Endothelial cell of umbilical vein (primary cell): Measurements from ENCODE around the gene ENKD1. TPM values are rescaled to one million over a fixed set of nuclear protein-coding genes. Genes with fewer than 3 reads are reported as not detected.

Experiments used
- BruUV-seq: library from RNA; stranded (reverse); fragments of 400-500 nt; replicated peaks from 2 replicates; lab custom pipeline; 2021; lab: Mats Ljungman, UMichigan
- CTCF ChIA-PET: fragments of 300-600, 350-600 bp; sonication (Branson Sonifier 250); formaldehyde crosslinking; loops from one replicate; lab custom pipeline; 2021; ENCODE audit warnings: antibody characterized with exemption, inconsistent platforms; lab: Charles Lee
- POLR2A ChIA-PET: fragments of 300-600, 350-600 bp; sonication (Branson Sonifier 250); formaldehyde crosslinking; loops from one replicate; lab custom pipeline; 2021; ENCODE audit warnings: antibody characterized with exemption, inconsistent platforms; lab: Charles Lee
- DNase-seq: peaks from one replicate; pipeline ENCODE4 v3.0.0-alpha.2; 2011; ENCODE audit warnings: low read depth, low spot score
- FAIRE-seq: peaks from 2 replicates; lab custom pipeline; 2011; peaks lifted over from hg19 to GRCh38; lab: Jason Lieb, UNC
- H2AFZ ChIP-seq: 2 replicates; pipeline ENCODE4 v1.6.0; 2012; ENCODE audit warnings: low read depth, low read length, control low read depth, inconsistent platforms
- H3K27ac ChIP-seq: 2 replicates; pipeline ENCODE4 v1.5.1; 2011; ENCODE audit warnings: low read depth, mild to moderate bottlenecking, control low read depth, low read length, moderate library complexity; ENCODE audit not compliant: insufficient read depth
- H3K27me3 ChIP-seq, 2 experiments: 2 replicates each; pipeline versions ENCODE4 v1.6.0 to v1.6.1; 2011; ENCODE audit warnings: low read length in 2 of 2, mixed read lengths in 1 of 2; ENCODE audit not compliant: control insufficient read depth in 2 of 2, insufficient read depth in 2 of 2
- H3K36me3 ChIP-seq, 2 experiments: 2 replicates in 1 of 2; 3 replicates in 1 of 2; pipeline ENCODE4 v1.5.1; 2011; ENCODE audit warnings: low read length in 2 of 2, mild to moderate bottlenecking in 1 of 2, moderate library complexity in 1 of 2; ENCODE audit not compliant: control insufficient read depth in 2 of 2, insufficient read depth in 2 of 2; ENCODE audit errors: extremely low read depth in 1 of 2
- H3K4me1 ChIP-seq: 3 replicates; pipeline ENCODE4 v1.5.1; 2011; ENCODE audit warnings: mild to moderate bottlenecking, low read length; ENCODE audit not compliant: control insufficient read depth, insufficient read depth; ENCODE audit errors: extremely low read depth
- H3K4me2 ChIP-seq: 2 replicates; pipeline ENCODE4 v1.6.1; 2011; ENCODE audit warnings: low read length, control low read depth, mixed read lengths; ENCODE audit not compliant: insufficient read depth
- H3K4me3 ChIP-seq, 3 experiments: fragments of 200-600 bp in 1 of 3; sonication (generic), shearing (Covaris generic) in 1 of 3; replicated peaks in 1 of 3; 2 replicates each; pipeline ENCODE4 v1.5.1; 2011 to 2016; ENCODE audit warnings: control low read depth in 3 of 3, low read length in 3 of 3, mild to moderate bottlenecking in 2 of 3, inconsistent platforms in 1 of 3, low read depth in 1 of 3, moderate library complexity in 1 of 3; ENCODE audit not compliant: insufficient read depth in 1 of 3
- H3K79me2 ChIP-seq: 2 replicates; pipeline ENCODE4 v1.6.0; 2012; ENCODE audit warnings: low read length, inconsistent platforms; ENCODE audit not compliant: control insufficient read depth, insufficient read depth
- H3K9ac ChIP-seq: replicated peaks from 2 replicates; pipeline ENCODE3; 2011; ENCODE audit warnings: low read length, control low read depth; ENCODE audit not compliant: insufficient read depth; ENCODE audit errors: extremely low read depth
- H3K9me1 ChIP-seq: replicated peaks from 3 replicates; pipeline ENCODE4 v1.6.0; 2011; ENCODE audit warnings: mild to moderate bottlenecking, low read length; ENCODE audit not compliant: control insufficient read depth, insufficient read depth; ENCODE audit errors: extremely low read depth
- H3K9me3 ChIP-seq: replicated peaks from 2 replicates; pipeline ENCODE4 v1.5.1; 2012; ENCODE audit warnings: low read length, inconsistent platforms; ENCODE audit not compliant: control insufficient read depth, insufficient read depth
- H4K20me1 ChIP-seq: replicated peaks from 2 replicates; pipeline ENCODE3; 2011; ENCODE audit warnings: mild to moderate bottlenecking, low read length; ENCODE audit not compliant: control insufficient read depth, insufficient read depth; ENCODE audit errors: extremely low read depth
- CTCF ChIP-seq, 2 donors: IDR thresholded peaks; 1 replicate in 1 of 2; 2 replicates in 1 of 2; pipeline ENCODE4 v1.5.1; 2011; ENCODE audit warnings: low read length in 2 of 2, mild to moderate bottlenecking in 2 of 2, moderate library complexity in 2 of 2, control low read depth in 1 of 2, inconsistent platforms in 1 of 2, low read depth in 1 of 2; ENCODE audit not compliant: insufficient read depth in 1 of 2; ENCODE audit errors: extremely low read depth in 1 of 2
- GATA2 ChIP-seq: IDR thresholded peaks from 2 replicates; pipeline ENCODE4 v1.7.0; 2011; ENCODE audit warnings: low read depth, mild to moderate bottlenecking, moderate library complexity, mixed read lengths, low read length; ENCODE audit not compliant: insufficient read length, insufficient read depth
- MAX ChIP-seq: IDR thresholded peaks from 2 replicates; pipeline ENCODE4 v1.6.1; 2011; ENCODE audit not compliant: insufficient read depth, insufficient read length
- POLR2A ChIP-seq: IDR thresholded peaks from 2 replicates; pipeline ENCODE4 v1.6.1; 2012; ENCODE audit warnings: low read depth, mild to moderate bottlenecking, control low read depth, low read length
- POLR2AphosphoS5 ChIP-seq: IDR thresholded peaks from 2 replicates; pipeline ENCODE4 v1.6.1; 2012; ENCODE audit warnings: low read depth, mild to moderate bottlenecking, control low read depth, low read length, moderate library complexity; ENCODE audit not compliant: insufficient read depth
- dilution Hi-C: fragments of 300-500 bp; cut with MboI; formaldehyde crosslinking; loops from one replicate; pipeline ENCODE4 v1.15.0; 2019; ENCODE audit warnings: low sequenced_read_pairs; ENCODE audit not compliant: extremely low pct_ligation_motif_present
- intact Hi-C: fragments of 100-400 bp; cut with micrococcal nuclease; formaldehyde crosslinking; loops from one replicate; pipeline ENCODE4 v1.10.0; 2022
- polyA plus RNA-seq, 4 experiments: library from polyadenylated mRNA; depleted of rRNA in 3 of 4; stranded (reverse) in 3 of 4; unstranded in 1 of 4; fragments of >200 nt; gene quantifications; 2 replicates each; pipeline versions ENCODE4 v1.2.1 to v1.2.3, GENCODE V29; 2011 to 2012; ENCODE audit warnings: missing spikeins in 1 of 4
- total RNA-seq: library from RNA; stranded (reverse); gene quantifications from 2 replicates; pipeline ENCODE4 v1.2.3, GENCODE V29; 2021

Gene ENKD1
- total and polyA plus RNA-seq, 2 donors (not counting 3 experiments of a cell fraction or from before 2014, with no cell fraction given): 16.7 to 17.3 TPM

GRCh38 chr16:67657751-67658518, 8.6 kb downstream of the ENKD1 start:
- dilution Hi-C loops: no loop called here
- ChIA-PET POLR2A (no interaction called here), CTCF (interaction anchor here (0.8 to 2.3 kb wide), 3 partner anchors 10 to 137 kb away, joined by 3 to 11 read pairs (median 5); partner anchors contain the start of gene CARMIL2)
- Histone ChIP-seq H3K36me3 (peaks cover 0 to 4% of the 10 kb centered on the region in 2 experiments), H3K27ac (no peak overlapping the region), H3K27me3 (peaks cover 6 to 11% of the 10 kb centered on the region in 2 experiments), H2AFZ (no peak overlapping the region), H4K20me1 (no peaks in the 10 kb centered on the region), H3K9me1 (no peaks in the 10 kb centered on the region), H3K4me2 (no peak overlapping the region), H3K9me3 (no peaks in the 10 kb centered on the region), H3K79me2 (no peaks in the 10 kb centered on the region), H3K4me1 (peaks cover 14% of the 10 kb centered on the region), H3K9ac (no peak overlapping the region), H3K4me3 (no peak overlapping the region)
- BruUV-seq: no TSS peak
- no peak for DNase-seq
- intact Hi-C loops: no loop called here
- TF ChIP-seq MAX (no peak), GATA2 (no peak), CTCF (IDR thresholded peaks at IDR 0.05; ENCODE audit: extremely low read depth in 1 of 2, insufficient read depth in 1 of 2, low read depth in 1 of 2, low read length in 2 of 2) (no peak), POLR2A (no peak), POLR2AphosphoS5 (no peak)
- FAIRE-seq: no peak
